Activated CD4-positive, CD25-positive, alpha-beta regulatory T cell (primary cell): ENCODE measurements around the gene N4BP3.

Experiments used
- DNase-seq, 4 experiments: peaks; one replicate each; lab custom pipeline; 2025; lab: John Stamatoyannopoulos, UW

Gene N4BP3

DNA sequence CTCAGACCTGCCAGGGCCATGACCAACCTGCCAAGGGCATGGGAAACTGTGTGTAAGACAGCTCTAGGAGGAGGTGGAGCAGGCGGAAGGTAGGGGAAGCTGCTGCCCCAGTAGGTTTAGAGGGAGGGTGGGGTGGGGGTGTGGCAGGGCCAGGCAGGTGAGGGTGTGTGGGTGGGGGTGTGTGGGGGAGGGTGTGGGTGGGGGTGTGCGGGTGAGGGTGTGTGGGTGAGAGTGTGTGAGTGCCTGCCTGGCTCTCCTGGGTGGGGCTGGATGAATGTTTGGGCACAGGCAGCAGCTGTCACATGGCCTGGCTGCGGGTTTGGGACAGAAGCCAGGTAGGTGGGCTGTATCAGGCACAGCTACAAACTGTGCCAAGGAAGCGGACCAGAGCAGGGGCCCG is 8.8 kb upstream of the N4BP3 start:
- DNase-seq: no peak

DNA sequence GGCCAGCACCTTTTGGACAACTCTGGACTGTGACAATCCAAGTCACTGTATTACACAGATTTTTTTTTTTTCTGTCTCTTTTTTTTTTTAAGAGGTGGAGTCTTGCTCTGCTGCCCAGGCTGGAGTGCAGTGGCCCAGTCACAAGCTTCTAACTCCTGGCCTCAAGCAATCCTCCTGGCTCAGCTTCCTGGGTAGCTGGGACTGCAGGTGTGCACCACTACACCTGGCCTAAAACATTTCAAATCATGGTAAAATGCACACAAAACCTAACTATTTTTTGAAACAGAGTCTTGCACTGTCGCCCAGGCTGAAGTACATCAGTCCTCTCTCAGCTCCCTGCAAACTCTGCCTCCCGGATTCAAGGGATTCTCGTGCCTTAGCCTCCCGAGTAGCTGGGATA is 7.2 kb upstream of the N4BP3 start:
- DNase-seq: no peak

DNA sequence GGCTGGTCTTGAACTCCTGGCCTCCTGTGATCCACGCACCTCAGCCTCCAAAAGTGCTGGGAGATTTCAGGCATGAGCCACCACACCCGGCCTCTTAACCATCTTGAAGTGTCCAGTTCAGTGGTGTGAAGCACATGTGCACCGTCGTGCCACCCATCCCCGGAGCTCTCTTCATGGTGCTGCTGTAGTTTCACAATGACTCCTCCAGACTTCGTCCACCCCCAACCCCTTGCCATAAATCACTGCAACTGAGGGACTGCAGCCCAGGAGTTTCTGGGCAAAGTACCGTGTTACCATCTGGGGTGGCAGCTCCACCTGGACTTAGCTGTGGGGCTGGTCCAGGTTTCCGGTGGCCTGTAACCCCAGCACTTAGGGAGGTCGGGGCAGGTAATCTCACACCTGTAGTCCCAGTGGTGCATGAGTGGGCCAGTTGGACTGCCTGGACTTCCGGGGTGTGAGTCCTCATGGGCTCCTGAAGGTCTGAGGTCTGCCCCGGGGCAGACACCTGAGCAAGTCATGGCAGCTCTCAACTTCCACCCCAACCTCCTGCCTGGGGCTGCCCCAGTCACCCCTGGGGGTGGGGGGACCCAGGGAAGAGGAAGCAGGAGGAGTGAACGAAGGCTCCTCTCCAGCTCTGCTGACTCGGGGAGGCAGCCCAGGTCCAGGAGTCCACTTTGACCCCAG is 6.6 kb upstream of the N4BP3 start:
- DNase-seq: no peak

DNA sequence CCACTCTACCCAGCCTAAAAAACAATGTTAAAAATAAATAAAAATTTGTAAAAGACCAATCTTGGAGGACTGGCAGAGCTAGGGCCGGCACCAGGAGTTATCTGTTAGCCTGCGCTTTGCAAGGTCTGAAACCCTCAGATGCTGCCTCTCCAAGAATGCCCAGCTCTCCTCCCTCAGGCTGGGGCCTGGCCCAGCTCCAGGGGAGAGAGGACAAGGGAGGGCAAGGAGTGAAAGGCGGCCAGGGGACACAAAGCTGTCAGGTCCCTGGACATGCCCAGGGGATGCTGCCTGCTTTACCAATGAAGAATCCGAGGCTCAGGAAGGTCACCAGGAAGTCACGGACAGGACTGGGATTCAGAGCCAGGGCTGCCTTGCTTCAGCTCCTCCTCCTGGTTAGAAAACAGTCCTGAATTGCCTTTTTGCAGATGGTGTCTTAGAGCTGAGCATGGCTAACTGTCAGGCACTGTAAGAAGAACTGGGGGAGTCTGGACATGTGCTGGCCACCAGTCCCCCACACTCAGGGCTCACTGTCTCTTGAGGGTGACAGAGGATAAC is 5.5 kb upstream of the N4BP3 start:
- DNase-seq: no peak

DNA sequence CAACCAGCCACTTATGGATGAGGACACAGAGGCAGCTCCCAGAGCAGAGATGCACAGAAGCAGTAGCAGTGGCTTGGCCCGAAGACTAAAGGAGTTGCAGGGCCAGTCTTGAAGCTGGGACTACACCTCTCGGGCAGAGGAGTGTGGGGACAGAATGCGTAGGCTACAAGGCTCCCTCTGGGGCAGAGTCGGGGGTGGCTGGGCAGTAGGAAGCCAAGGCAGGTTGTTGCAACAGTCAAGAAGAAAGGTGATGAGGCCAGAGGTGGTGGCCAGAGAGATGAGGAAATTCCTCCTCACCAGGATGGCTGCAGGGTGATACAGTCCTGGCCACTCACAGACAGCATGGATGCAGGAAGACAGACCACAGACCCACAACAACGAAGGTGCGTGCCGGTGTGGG is 4.9 kb upstream of the N4BP3 start:
- no peak for DNase-seq

DNA sequence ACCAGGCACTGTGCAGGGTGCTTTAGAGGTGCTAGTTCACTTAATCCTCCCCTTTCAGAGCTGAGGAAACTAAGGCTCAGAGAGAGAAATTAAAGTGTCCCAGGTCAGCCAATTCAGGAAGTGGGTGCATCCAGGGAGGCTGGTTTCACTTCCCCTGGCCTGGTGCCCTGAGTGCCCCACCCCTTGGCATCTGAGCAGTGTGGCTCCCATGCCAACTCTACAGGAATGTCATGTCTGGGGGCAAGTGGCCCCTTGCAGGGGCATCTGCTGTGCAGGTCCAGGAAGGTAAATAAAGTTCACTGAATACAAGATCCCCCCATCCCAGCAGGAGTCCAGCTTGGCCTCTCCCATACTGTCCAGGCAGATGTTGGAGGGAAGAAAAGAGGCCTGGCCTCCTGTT is 4.4 kb upstream of the N4BP3 start:
- no peak for DNase-seq

DNA sequence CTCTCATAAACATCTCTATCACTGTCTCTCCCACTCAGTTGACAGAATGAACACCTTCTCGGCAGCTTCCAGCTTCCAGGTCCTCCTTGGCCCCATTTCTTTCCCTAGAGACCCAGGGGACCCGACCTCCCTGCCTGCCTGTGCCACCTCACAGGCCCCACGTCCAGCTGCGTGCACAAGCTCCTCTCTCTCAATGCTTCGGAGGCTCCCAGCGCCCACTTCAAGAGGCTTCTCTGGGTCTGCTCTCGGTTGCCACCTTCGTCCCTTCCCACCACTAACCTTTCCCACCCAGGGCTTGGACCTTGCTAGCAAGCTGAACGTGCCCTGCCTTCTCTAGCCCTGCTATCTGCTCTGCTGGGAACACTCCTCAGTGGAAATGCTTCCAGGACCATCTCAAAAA is 2.8 kb upstream of the N4BP3 start:
- DNase-seq: no peak

DNA sequence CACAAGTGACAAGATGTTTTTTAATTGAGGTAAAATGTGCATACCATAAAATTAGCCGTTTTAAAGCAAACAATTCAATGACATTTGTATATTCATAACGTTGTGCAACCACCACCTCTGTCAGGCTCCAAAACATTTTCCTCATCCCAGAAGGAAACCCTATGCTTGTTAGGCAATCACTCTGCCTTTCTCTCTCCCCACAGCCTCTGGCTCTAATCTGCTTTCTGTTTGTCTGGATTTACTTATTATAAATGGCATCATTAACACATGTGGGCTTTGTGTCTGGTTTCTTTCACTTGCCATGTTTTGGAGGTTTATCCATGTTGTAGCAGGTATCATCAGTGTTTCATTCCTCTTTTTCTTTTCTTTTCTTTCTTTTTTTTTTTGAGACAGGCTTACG is 1.4 kb upstream of the N4BP3 start:
- no peak for DNase-seq

DNA sequence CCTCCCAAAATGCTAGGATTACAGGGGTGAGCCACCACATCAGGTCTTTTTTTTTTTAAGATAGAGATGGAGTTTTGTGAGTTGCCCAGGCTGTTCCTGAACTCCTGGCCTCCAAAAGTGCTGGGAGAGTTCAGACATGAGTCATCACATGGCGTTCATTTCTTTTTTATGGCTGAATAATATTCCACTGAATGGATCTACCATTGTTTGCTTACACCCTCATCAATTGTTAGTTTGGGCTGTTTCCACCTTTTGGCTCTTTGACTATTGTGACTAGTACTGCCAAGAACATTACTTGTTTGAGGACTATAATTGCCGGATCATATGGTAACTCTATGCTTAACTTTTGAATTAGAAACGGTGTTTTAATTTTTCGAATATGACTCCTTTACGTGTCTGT is 787 bp upstream of the N4BP3 start:
- no peak for DNase-seq

DNA sequence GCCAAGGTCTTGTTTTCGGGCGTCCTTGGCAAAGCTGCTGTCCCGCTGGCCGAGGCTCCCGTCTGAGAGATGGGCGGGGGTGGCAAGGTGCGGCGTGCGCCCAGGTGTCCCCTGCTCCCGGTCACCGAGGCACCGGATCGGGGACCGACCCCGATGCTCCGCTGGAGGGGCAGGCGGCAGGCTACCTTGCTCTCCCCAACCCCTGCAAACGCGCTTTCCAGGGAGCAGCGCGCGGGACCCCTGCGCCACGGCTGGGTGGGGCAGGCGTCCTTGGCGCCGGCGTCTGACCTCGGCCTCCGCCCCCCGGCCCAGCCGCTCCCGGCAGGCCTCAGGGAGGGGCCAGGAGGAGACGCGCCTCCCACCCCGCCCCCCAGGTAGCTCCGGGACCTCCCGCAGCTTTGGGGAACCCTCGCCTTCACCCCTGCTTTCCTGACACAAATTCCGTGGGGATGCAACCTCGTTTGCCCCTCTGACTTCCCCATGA is 551 bp downstream of the N4BP3 start:
- DNase-seq: no peak

DNA sequence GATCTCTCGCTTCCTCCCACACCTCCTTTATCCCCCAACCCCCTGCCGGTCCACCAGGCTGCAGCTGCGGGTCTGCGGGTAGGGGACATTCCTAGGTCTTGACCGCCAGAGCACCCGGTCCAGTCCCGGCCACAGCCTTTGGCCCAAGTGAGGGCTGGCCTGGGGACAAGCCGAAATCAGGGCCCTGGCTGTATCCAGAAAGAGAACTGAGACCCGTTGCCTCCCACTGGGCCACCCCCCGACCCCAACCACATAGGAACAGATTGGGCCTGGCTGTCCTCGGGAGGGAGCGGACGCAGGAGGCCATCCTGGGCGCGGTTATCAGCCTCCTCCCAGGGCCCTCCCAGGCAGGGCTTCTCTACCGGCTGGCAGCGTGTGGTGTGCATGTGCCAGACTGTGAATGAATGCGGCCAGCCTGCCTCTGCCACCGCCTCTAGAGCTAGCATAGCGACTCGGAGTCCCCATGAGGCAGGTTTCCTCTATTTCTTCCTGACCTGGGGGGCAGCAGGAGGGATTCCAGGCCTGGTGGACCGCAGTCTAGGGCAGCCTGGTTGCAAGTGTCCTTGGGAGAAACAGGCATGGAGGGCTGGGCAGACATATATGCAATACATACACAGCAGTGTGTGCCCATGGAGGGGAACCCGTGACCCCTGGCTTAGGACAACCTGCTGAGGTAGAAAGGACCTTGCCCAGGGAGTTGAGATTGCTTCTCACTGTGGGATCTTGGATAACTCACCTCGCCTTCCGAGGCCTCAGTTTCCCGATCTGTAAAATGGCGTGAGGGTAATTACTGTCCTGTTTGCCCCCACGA is 1.2 kb downstream of the N4BP3 start:
- DNase-seq: peak in 2 of 4 experiments; percentile 7 to 11

DNA sequence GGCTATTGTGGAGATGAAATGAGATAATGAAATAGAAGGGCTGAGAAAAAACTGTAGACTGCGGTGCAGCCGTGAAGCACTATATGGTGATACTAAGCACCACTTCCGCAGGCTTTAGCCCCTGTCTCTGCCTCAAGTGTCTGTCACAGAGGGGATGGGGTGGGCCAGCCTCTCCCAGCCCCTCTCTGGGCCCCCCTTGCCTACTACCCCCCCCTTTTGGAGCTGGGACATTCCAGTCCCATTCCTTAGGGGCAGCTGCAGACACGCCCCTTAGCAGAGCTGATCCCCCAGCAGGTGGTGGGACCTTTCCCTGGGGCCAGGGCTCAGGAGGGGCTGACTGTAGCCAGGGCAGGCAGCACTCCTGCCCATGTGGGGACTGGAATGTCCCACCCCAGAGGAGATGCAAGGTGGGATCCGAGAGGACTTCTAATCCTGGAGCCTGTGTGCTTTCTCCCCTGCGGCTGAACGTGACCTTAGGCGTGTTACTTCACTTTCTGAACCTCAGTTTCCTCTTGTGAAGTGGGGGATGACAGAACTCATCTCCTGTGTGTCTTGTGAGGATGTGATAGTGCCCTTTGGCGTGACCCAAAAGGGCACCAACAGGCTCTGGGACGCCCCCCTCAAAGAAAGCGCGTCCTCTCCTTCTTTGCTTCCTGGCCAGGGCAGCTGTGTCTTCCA is 1.9 kb downstream of the N4BP3 start:
- no peak for DNase-seq

DNA sequence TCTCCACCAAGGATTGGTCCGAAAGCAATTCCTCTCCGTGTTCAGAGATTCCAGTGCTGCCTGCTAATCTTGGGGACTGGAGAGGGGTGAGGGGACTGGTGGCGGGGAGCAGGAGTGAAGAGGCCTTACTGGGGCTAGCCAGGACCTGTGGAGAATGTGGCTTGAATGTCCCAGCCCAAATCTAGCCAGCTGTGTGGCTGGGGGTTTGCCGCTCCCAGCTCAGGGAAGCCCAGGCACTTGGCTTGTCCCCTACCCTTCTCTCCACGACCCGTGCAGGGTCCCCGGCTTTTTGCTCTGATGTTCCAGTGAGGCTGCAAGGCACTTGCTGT is 2.4 kb downstream of the N4BP3 start:
- DNase-seq: no peak

DNA sequence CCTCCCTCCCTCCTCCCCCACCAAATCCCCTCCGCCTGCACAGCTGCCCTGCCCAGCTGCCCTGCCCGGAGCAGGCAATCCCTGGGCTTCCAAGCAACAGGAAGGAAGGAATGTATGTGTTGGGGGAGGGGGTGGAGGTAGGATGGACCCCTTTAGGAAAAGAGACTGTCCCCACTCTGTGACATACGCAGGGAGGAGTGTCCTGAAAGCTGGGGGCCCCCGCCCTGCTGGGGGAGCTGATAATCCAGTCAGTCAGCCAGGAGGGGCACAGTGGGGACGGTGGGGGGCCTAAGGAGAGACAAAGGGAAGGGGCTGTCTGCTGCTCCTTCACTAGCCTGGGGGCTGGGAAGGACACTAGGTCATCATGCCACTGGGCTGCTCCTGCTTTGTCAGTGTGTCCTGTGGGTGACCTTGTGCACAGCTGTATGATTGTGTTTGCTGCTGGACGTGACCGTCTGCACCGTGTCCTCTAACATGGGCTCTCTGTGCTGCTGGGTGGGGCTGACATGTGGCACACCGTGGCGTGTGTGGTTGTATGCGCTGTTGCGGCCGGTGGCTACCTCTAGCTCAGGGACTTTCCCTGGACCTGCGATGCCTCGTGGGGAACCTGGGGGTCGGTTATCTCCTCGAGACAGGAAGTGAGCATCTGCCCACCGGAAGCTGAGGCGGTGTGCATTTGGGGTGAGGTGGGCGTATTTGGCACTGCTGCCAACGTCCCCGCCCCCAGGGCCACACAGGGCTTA is 3.0 kb downstream of the N4BP3 start:
- peak; percentile 23 to 39 (median 34) for DNase-seq

DNA sequence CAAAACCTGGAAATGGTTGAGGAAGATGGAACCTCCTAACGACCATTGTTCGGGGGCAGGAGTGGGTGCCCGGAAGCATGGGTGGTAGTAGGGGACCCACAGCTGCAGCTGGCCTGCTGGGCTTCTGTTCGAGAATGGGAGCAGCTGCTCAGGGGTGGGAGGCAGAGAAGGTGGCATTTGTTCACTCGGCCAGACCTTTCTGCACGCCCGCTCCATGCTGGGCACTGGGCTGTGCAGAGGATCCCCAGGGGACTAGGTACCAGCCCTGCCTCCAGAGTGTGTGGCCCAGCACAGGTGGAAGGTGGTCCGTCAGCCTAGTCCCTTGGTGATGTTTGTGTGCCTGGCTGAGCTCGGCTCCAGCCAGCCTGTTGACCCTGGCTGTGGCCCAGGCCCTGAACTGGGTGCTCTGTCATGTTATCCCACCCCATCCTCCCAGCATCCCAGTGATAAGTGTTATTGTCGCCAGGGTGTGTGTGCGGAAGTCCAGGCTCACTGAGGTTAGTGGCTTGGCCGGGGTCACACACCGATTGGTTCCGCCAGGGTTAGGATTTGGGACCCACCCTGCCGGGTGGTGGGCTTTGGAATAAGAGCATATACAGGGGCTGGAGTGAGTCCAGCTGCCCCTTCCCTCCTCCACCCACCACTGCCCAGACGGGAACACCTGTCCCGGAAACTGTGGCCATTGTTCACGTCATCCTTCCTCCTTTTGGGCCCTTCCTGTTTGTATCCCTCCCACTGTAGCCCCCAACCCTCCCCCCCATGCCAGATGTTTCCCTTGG is 4.8 kb downstream of the N4BP3 start:
- DNase-seq: no peak

DNA sequence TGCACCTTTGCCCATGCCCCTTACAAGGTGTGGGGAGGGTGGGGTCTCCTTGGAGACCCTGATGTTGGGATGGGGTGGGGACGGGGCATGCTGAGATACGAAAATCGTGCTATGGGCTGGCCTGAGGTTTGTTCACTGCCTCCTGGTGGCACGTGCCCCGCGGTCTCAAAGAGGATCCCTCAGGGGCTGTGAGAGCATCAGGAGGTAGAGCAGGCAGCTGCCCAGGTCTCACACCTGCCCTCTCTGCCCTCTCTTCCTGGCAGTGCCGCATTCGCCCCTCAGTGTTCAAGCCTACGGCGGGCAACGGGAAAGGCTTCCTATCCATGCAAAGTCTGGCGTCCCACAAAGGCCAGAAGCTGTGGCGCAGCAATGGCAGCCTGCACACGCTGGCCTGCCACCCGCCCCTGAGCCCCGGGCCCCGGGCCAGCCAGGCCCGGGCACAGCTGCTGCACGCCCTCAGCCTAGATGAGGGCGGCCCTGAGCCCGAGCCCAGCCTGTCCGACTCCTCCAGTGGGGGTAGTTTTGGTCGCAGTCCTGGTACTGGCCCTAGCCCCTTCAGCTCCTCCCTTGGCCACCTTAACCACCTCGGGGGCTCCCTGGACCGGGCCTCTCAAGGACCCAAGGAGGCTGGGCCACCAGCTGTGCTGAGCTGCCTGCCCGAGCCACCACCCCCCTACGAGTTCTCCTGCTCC is 6.7 kb downstream of the N4BP3 start:
- DNase-seq: no peak

DNA sequence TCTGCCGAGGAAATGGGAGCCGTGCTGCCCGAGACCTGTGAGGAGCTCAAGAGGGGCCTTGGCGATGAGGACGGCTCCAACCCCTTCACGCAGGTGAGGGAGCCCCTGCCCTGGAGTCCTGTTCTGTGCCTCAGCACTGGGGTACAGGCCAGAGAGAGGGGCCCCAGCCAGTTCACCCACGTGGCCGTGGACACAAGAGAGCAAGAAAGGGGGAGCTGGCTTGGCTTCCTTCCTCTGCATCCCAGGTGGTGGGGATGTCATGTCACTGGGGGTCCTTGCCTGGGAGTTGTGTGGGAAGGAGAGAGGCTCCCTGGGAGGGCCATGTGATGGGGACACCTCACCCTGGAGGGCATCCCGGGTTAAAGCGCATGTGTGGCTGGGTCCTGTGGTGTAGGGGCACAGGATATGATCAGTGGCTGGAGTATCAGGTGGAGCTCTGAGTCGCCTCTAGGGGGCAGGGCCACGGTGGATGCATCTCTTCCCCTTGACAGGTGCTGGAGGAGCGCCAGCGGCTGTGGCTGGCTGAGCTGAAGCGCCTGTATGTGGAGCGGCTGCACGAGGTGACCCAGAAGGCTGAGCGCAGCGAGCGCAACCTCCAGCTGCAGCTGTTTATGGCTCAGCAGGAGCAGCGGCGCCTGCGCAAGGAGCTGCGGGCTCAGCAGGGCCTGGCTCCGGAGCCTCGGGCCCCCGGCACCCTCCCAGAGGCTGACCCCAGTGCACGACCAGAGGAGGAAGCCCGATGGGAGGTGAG is 7.5 kb downstream of the N4BP3 start:
- DNase-seq: peak; percentile 15 to 73 (median 61)

DNA sequence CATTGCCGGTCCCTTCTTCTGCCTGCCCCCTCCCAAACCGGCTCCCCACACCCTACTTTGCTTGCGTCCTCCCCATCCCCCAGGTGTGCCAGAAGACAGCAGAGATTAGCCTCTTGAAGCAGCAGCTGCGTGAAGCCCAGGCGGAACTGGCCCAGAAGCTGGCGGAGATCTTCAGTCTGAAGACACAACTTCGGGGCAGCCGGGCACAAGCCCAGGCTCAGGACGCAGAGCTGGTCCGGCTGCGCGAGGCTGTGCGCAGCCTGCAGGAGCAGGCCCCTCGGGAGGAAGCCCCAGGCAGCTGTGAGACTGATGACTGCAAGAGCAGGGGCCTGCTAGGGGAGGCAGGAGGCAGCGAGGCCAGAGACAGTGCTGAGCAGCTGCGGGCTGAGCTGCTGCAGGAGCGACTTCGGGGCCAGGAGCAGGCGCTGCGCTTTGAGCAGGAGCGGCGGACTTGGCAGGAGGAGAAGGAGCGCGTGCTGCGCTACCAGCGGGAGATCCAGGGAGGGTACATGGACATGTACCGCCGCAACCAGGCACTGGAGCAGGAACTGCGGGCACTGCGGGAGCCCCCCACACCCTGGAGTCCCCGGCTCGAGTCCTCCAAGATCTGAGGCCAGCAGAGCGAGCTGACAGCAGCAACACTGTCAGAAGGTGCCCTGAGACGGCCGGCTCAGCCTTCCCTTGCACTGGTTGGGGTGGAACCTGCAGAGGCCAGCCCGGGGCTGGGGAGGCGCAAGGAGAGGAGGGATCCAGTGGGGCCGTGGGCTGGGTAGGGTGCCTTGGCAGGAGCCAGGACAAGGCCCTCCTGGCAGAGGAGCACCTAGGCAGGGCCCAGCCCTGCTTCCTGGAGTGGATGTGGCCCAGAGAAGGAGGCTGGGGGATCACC is 8.3 kb downstream of the N4BP3 start:
- no peak for DNase-seq

DNA sequence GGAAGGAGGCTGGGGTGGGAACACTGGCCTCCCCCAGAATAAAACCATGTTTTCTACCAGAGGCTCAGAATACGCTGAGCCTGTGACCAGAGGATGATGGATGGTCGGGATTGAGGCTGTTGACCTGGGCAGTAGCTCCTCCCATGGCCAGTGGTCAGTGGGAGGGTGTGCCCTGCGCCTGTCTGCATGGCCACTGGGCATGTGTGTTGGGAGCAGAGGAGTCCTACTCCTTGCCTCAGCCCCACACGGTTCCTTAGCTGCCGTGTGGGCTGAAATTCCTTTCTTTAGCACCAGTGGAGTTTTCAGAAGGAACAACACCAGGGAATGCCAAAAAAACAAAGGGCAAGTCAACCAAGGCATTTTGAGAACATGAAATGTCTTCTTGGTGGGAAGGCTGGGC is 9.0 kb downstream of the N4BP3 start:
- no peak for DNase-seq
